Brain microvascular endothelial cell (primary cell): Measurements from ENCODE around the gene GBGT1.

Experiments used
- DNase-seq: peaks from one replicate; pipeline ENCODE4 v3.0.0-alpha.2; 2020
- H3K27ac ChIP-seq: fragments of 250-450 bp; sonication (Bioruptor Pico); 2 replicates; pipeline ENCODE4 v1.5.1; 2020; ENCODE audit warnings: mild to moderate bottlenecking, moderate library complexity
- H3K27me3 ChIP-seq: fragments of 250-450 bp; sonication (Bioruptor Pico); replicated peaks from 2 replicates; pipeline ENCODE4 v1.5.1; 2020; ENCODE audit warnings: mild to moderate bottlenecking
- H3K36me3 ChIP-seq: fragments of 250-450 bp; sonication (Bioruptor Pico); replicated peaks from 2 replicates; pipeline ENCODE4 v1.5.1; 2020; ENCODE audit warnings: mild to moderate bottlenecking
- H3K4me3 ChIP-seq: 2 replicates; pipeline ENCODE4 v1.5.1; 2011; ENCODE audit warnings: low read depth, mild to moderate bottlenecking, control low read depth, low read length, moderate library complexity
- in situ Hi-C: cut with HindIII; loops from 2 replicates; pipeline ENCODE4 v1.10.0; 2017; ENCODE audit warnings: low sequenced_read_pairs, low pct_ligation_motif_present
- TF ChIP-seq, protein P1 (sequence below): IDR thresholded peaks from 2 replicates; pipeline ENCODE4 v1.5.1; 2011; ENCODE audit warnings: low read depth, mild to moderate bottlenecking, moderate library complexity, low read length, control low read depth, inconsistent platforms; ENCODE audit errors: missing control alignments

GBGT1 gene

GRCh38 chr9:133154097-133154989 lies 9.4 kb downstream of the GBGT1 start:
- Histone ChIP-seq H3K27me3 (no peaks in the 10 kb centered on the region), H3K4me3 (no peak overlapping the region), H3K27ac (no peak overlapping the region), H3K36me3 (no peaks in the 10 kb centered on the region)
- TF ChIP-seq, protein P1, sequence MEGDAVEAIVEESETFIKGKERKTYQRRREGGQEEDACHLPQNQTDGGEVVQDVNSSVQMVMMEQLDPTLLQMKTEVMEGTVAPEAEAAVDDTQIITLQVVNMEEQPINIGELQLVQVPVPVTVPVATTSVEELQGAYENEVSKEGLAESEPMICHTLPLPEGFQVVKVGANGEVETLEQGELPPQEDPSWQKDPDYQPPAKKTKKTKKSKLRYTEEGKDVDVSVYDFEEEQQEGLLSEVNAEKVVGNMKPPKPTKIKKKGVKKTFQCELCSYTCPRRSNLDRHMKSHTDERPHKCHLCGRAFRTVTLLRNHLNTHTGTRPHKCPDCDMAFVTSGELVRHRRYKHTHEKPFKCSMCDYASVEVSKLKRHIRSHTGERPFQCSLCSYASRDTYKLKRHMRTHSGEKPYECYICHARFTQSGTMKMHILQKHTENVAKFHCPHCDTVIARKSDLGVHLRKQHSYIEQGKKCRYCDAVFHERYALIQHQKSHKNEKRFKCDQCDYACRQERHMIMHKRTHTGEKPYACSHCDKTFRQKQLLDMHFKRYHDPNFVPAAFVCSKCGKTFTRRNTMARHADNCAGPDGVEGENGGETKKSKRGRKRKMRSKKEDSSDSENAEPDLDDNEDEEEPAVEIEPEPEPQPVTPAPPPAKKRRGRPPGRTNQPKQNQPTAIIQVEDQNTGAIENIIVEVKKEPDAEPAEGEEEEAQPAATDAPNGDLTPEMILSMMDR: no peak
- no peak for DNase-seq
- in situ Hi-C loops: no loop called here

GRCh38 chr9:133153227-133154096 lies 10.3 kb downstream of the GBGT1 start:
- DNase-seq: no peak
- H3K36me3 ChIP-seq: no peaks in the 10 kb centered on the region
- H3K27ac ChIP-seq: no peak overlapping the region
- no peak overlapping the region for H3K4me3 ChIP-seq
- H3K27me3 ChIP-seq: no peaks in the 10 kb centered on the region
- TF ChIP-seq, protein P1: no peak
- in situ Hi-C loops: no loop called here

- H3K27ac ChIP-seq: no peak overlapping the region
- no peak overlapping the region for H3K4me3 ChIP-seq
- DNase-seq: no peak
- no peaks in the 10 kb centered on the region for H3K36me3 ChIP-seq
- in situ Hi-C loops: no loop called here
- H3K27me3 ChIP-seq: no peaks in the 10 kb centered on the region
- TF ChIP-seq, protein P1: no peak
Measured at GRCh38 chr9:133151601-133152525, 11.9 kb downstream of the GBGT1 start.

DNA sequence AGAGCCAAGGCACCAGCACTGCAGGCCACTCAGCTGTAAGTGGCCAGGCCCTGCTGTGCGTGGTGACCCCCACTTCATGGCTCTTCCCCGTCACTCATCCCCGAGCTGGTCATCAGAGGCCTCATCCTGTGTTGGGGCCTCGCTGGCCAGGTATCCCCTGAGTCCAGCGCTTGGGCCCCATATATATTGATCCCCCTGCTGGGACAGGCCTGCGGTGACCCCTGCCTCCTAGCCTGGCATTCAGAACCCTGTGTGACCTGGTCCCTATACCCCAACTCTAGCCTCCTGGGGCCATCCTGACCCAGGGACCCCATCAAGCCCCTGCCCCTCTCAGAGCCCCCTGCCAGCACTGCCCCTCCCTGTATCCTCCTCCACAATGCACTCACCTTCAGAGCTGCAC lies 12.7 kb downstream of the GBGT1 start:
- TF ChIP-seq, protein P1: no peak
- Histone ChIP-seq H3K27me3 (no peaks in the 10 kb centered on the region), H3K4me3 (no peak overlapping the region), H3K36me3 (no peaks in the 10 kb centered on the region), H3K27ac (no peak overlapping the region)
- in situ Hi-C loops: no loop called here
- no peak for DNase-seq
